ENCODE data around the gene KPNA1. TPM values are rescaled to one million over a fixed set of nuclear protein-coding genes. Genes with fewer than 3 reads are reported as not detected.

The KPNA1 gene
- polyA plus RNA-seq, 1 donor = 49.2 TPM

GRCh38 chr3:122383771-122384697, 130.7 kb downstream of the KPNA1 start, which contains the start of gene FAM162A:
Gene FAM162A, plus strand, starts transcription at chr3:122384182. Its CDS starts 84 bp downstream, at chr3:122384266.
- peak; percentile 71 for DNase-seq (ENCODE audit: low read depth)

GRCh38 chr3:122382888-122383666, 131.7 kb downstream of the KPNA1 start, which contains the start of gene MIX23:
Gene MIX23, minus strand, starts transcription at chr3:122383231. Its CDS starts 7 bp downstream, at chr3:122383224.
- peak; percentile 69 for DNase-seq (ENCODE audit: low read depth)

GRCh38 chr3:122377975-122378374, 136.8 kb downstream of the KPNA1 start:
- no peak for DNase-seq (ENCODE audit: low read depth)

GRCh38 chr3:122374034-122374433, 140.7 kb downstream of the KPNA1 start:
- DNase-seq (ENCODE audit: low read depth) = no peak

Other genes starting within 250 kb of the KPNA1 start
- 0.25 TPM for gene CSTA, start 189.7 kb downstream of the KPNA1 start, polyA plus RNA-seq (ENCODE audit: insufficient read length)
- 28.7 TPM for gene MIX23, start 131.7 kb downstream of the KPNA1 start, polyA plus RNA-seq (ENCODE audit: insufficient read length)
- gene FAM162A, start 130.8 kb downstream of the KPNA1 start, polyA plus RNA-seq (ENCODE audit: insufficient read length) = 35.6 TPM
- 3.9 TPM for gene WDR5B, start 98.9 kb downstream of the KPNA1 start, polyA plus RNA-seq (ENCODE audit: insufficient read length)
- gene PARP9, start 49.4 kb upstream of the KPNA1 start, polyA plus RNA-seq (ENCODE audit: insufficient read length) = 18.4 TPM
- gene DTX3L, start 49.4 kb upstream of the KPNA1 start, polyA plus RNA-seq (ENCODE audit: insufficient read length) = 7.1 TPM
- 5.9 TPM for gene PARP15, start 62.7 kb upstream of the KPNA1 start, polyA plus RNA-seq (ENCODE audit: insufficient read length)
- 7.8 TPM for gene PARP14, start 165.9 kb upstream of the KPNA1 start, polyA plus RNA-seq (ENCODE audit: insufficient read length)

Data from forelimb muscle (tissue), 1 donor.